Calu3 (cell line): ENCODE results near the gene HPS3. TPM values are rescaled to one million over a fixed set of nuclear protein-coding genes. Genes with fewer than 3 reads are reported as not detected.

Source experiments
- BruUV-seq: library from RNA; stranded (reverse); fragments of 400-500 nt; replicated peaks from 2 replicates; lab custom pipeline; 2021; lab: Mats Ljungman, UMichigan
- CTCF ChIA-PET: fragments of 300-600 bp; sonication (Branson Sonifier 250); formaldehyde crosslinking; loops from one replicate; lab custom pipeline; 2022; ENCODE audit warnings: antibody characterized with exemption; lab: Charles Lee
- DNase-seq: peaks from one replicate; pipeline ENCODE4 v3.0.0; 2022
- H3K27ac Mint-ChIP-seq: one replicate; pipeline ENCODE4 v1.8.0; 2022; ENCODE audit warnings: mixed read lengths; ENCODE audit not compliant: unreplicated experiment
- H3K27me3 Mint-ChIP-seq: one replicate; pipeline ENCODE4 v1.8.0; 2022; ENCODE audit warnings: mixed read lengths; ENCODE audit not compliant: unreplicated experiment
- H3K36me3 Mint-ChIP-seq: one replicate; pipeline ENCODE4 v1.8.0; 2022; ENCODE audit warnings: mild to moderate bottlenecking, moderate library complexity, mixed read lengths; ENCODE audit not compliant: insufficient read depth, unreplicated experiment
- H3K4me1 Mint-ChIP-seq: one replicate; pipeline ENCODE4 v1.8.0; 2022; ENCODE audit warnings: mild to moderate bottlenecking, low read depth, mixed read lengths; ENCODE audit not compliant: unreplicated experiment
- H3K4me3 Mint-ChIP-seq: one replicate; pipeline ENCODE4 v1.8.0; 2022; ENCODE audit warnings: mild to moderate bottlenecking, low read depth, moderate library complexity, mixed read lengths; ENCODE audit not compliant: unreplicated experiment
- H3K9me3 Mint-ChIP-seq: one replicate; pipeline ENCODE4 v1.8.0; 2022; ENCODE audit warnings: low read depth, mixed read lengths; ENCODE audit not compliant: unreplicated experiment
- intact Hi-C: fragments of 100-400 bp; cut with micrococcal nuclease; formaldehyde crosslinking; loops from one replicate; pipeline ENCODE4 v1.10.0; 2022; ENCODE audit not compliant: unreplicated experiment
- total RNA-seq: library from RNA; stranded (reverse); gene quantifications from 2 replicates; pipeline ENCODE4 v1.2.3, GENCODE V29; 2022
- TF ChIP-seq, protein P1 (sequence below): fragments of 200-600 bp; IDR thresholded peaks from one replicate; pipeline ENCODE4 v1.8.0; 2022; ENCODE audit warnings: antibody characterized with exemption; ENCODE audit not compliant: unreplicated experiment

Gene HPS3
- total RNA-seq, 1 experiment from 2014 or later, result 49.5 TPM

- no peak overlapping the region for H3K4me3 Mint-ChIP-seq
- H3K36me3 Mint-ChIP-seq, result peaks cover 37% of the 10 kb centered on the region
- CTCF ChIA-PET, result no interaction called here
- TF ChIP-seq, protein P1, sequence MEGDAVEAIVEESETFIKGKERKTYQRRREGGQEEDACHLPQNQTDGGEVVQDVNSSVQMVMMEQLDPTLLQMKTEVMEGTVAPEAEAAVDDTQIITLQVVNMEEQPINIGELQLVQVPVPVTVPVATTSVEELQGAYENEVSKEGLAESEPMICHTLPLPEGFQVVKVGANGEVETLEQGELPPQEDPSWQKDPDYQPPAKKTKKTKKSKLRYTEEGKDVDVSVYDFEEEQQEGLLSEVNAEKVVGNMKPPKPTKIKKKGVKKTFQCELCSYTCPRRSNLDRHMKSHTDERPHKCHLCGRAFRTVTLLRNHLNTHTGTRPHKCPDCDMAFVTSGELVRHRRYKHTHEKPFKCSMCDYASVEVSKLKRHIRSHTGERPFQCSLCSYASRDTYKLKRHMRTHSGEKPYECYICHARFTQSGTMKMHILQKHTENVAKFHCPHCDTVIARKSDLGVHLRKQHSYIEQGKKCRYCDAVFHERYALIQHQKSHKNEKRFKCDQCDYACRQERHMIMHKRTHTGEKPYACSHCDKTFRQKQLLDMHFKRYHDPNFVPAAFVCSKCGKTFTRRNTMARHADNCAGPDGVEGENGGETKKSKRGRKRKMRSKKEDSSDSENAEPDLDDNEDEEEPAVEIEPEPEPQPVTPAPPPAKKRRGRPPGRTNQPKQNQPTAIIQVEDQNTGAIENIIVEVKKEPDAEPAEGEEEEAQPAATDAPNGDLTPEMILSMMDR, result no peak
- H3K27me3 Mint-ChIP-seq, result no peaks in the 10 kb centered on the region
- no TSS peak for BruUV-seq
- no peak for DNase-seq
- H3K4me1 Mint-ChIP-seq, result no peaks in the 10 kb centered on the region
- intact Hi-C loops, result no loop called here
- no peak overlapping the region for H3K27ac Mint-ChIP-seq
- H3K9me3 Mint-ChIP-seq, result no peaks in the 10 kb centered on the region
Measured at GRCh38 chr3:149150436-149150835, 21.0 kb downstream of the HPS3 start.

- H3K36me3 Mint-ChIP-seq, result peaks cover 44% of the 10 kb centered on the region
- CTCF ChIA-PET, result no interaction called here
- TF ChIP-seq, protein P1, result no peak
- H3K4me1 Mint-ChIP-seq, result no peaks in the 10 kb centered on the region
- intact Hi-C loops, result no loop called here
- no peak for DNase-seq
- no peak overlapping the region for H3K4me3 Mint-ChIP-seq
- no TSS peak for BruUV-seq
- H3K27ac Mint-ChIP-seq, result no peak overlapping the region
- H3K27me3 Mint-ChIP-seq, result no peaks in the 10 kb centered on the region
- H3K9me3 Mint-ChIP-seq, result no peaks in the 10 kb centered on the region
Measured at GRCh38 chr3:149151843-149152242, 22.4 kb downstream of the HPS3 start.

GRCh38 chr3:149152420-149152819 lies 23.0 kb downstream of the HPS3 start:
- no TSS peak for BruUV-seq
- CTCF ChIA-PET, result interaction anchor here (0.6 to 1.1 kb wide), 2 partner anchors 28 to 197 kb away, joined by 3 to 4 read pairs; no protein-coding TSS in a partner anchor
- no peak overlapping the region for H3K27ac Mint-ChIP-seq

DNA sequence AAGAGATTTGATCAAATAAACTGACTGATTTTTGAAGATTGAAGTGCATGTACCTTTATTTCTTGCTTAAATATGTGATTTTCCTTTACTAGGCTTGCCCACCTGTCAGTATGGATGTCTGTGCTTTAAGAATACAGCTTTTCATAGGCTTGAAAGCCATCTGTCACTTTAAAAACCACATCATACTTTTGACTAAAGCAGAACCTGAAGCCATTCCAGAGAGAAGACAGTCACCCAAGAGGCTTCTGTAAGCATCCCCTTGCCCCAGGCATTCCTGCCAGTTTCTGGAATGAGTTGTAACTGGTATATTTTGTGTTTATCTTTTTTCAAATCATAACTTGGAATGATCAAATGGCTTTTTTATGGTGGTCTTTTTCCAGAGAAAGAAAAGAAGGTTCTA lies 24.0 kb downstream of the HPS3 start:
- H3K27me3 Mint-ChIP-seq, result no peaks in the 10 kb centered on the region
- CTCF ChIA-PET, result interaction anchor here (1.1 kb wide), 1 partner anchor 198 kb away, joined by 4 read pairs; no protein-coding TSS in a partner anchor
- no peak overlapping the region for H3K27ac Mint-ChIP-seq
- no peaks in the 10 kb centered on the region for H3K4me1 Mint-ChIP-seq
- H3K36me3 Mint-ChIP-seq, result peaks cover 43% of the 10 kb centered on the region
- DNase-seq, result no peak
- TF ChIP-seq, protein P1, result no peak
- intact Hi-C loops, result no loop called here
- no peaks in the 10 kb centered on the region for H3K9me3 Mint-ChIP-seq
- no peak overlapping the region for H3K4me3 Mint-ChIP-seq
- BruUV-seq, result no TSS peak

More at GRCh38 chr3:149152420-149152819, 23.0 kb downstream of the HPS3 start:
- Mint-ChIP-seq H3K36me3 (peaks cover 50% of the 10 kb centered on the region), H3K9me3 (no peaks in the 10 kb centered on the region), H3K4me1 (no peaks in the 10 kb centered on the region), H3K4me3 (no peak overlapping the region), H3K27me3 (no peaks in the 10 kb centered on the region)
- no peak for DNase-seq
- intact Hi-C loops, result no loop called here
- TF ChIP-seq, protein P1, result no peak
